Activated naive CD8-positive, alpha-beta T cell treated with anti-CD3 and anti-CD28 coated beads, Interleukin-2, amount 50 U/mL, for 16 hours (primary cell): Measurements from ENCODE around the gene BMP8B.
"Not testable (repeated sequence)": the region's sequence is repeated elsewhere in the genome, so short reads cannot be mapped to it uniquely, and the experiment has no call there.

ENCODE experiments used
- DNase-seq: peaks from one replicate; pipeline ENCODE4 v3.0.0-alpha.2; 2020; ENCODE audit warnings: low read depth, low spot score

The BMP8B gene

GRCh38 chr1:39816415-39817090, 27.9 kb upstream of the BMP8B start:
- peak; percentile 17 for DNase-seq

- DNase-seq: no peak
Measured at GRCh38 chr1:39812913-39813312, 24.2 kb upstream of the BMP8B start.

GRCh38 chr1:39808784-39809517, 20.3 kb upstream of the BMP8B start:
- no peak for DNase-seq

- no peak for DNase-seq
Measured at GRCh38 chr1:39805385-39805784, 16.7 kb upstream of the BMP8B start.

GRCh38 chr1:39802496-39803260, 14.0 kb upstream of the BMP8B start:
- no peak for DNase-seq

- DNase-seq: no peak
Measured at GRCh38 chr1:39800471-39800835, 11.8 kb upstream of the BMP8B start.

- peak; percentile 32 for DNase-seq
Measured at GRCh38 chr1:39799770-39800470, 11.3 kb upstream of the BMP8B start.

GRCh38 chr1:39798859-39799769, 10.4 kb upstream of the BMP8B start:
- DNase-seq: peak; percentile 75

GRCh38 chr1:39795651-39796050, 7.0 kb upstream of the BMP8B start:
- no peak for DNase-seq

GRCh38 chr1:39791838-39792237, 3.2 kb upstream of the BMP8B start:
- DNase-seq: no peak

GRCh38 chr1:39789571-39790110, 976 bp upstream of the BMP8B start:
- DNase-seq: no peak

- no peak for DNase-seq
Measured at GRCh38 chr1:39788426-39788757, 273 bp downstream of the BMP8B start.

GRCh38 chr1:39787964-39788363, 701 bp downstream of the BMP8B start:
- DNase-seq: not testable (repeated sequence)

- DNase-seq: no peak
Measured at GRCh38 chr1:39787468-39787867, 1.2 kb downstream of the BMP8B start.

GRCh38 chr1:39787108-39787375, 1.6 kb downstream of the BMP8B start:
- DNase-seq: not testable (repeated sequence)

GRCh38 chr1:39786303-39787107, 2.2 kb downstream of the BMP8B start:
- not testable (repeated sequence) for DNase-seq

- not testable (repeated sequence) for DNase-seq
Measured at GRCh38 chr1:39782685-39783084, 6.0 kb downstream of the BMP8B start.

GRCh38 chr1:39782103-39782502, 6.6 kb downstream of the BMP8B start:
- no peak for DNase-seq

GRCh38 chr1:39781349-39781715, 7.3 kb downstream of the BMP8B start:
- no peak for DNase-seq

- no peak for DNase-seq
Measured at GRCh38 chr1:39779821-39780220, 8.8 kb downstream of the BMP8B start.
